ENCODE data around the gene SMC6. TPM values are rescaled to one million over a fixed set of nuclear protein-coding genes. Genes with fewer than 3 reads are reported as not detected.

The SMC6 gene
- polyA plus RNA-seq, 1 of the 3 experiments (the other 2 are of a cell fraction) = 6.5 TPM

DNA sequence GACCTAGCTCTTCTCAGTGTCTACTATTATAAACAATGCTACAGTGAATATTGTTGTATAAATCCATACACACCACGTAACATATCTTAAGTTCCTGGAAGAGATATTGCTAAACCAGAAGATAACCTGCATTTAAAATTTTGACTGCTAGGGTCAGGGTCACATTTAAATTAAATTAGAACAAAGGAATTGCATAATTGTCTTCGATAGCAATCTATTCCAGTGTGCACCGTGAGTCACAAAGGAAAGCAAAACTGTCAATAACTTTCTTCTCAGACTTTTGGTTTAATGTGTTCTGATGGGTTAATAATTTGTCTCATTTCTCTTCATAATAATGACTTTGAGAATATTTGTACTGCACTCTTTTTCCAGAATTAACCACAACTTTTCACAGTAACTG lies 4.5 kb upstream of the SMC6 start:
- 66% methylated on average over 3 of the region's 3 CpGs for WGBS (ENCODE audit: low lambda C conversion rate)
- no peak for TF ChIP-seq SMC3 (IDR thresholded peaks at IDR 0.05; ENCODE audit: low read depth, low read length)
- H3K27ac ChIP-seq (ENCODE audit: low read depth in 2 of 2, low read length in 1 of 2) = peak overlapping the region in 1 of 2 experiments; percentile 21; a peak in 1 of 4 replicates
- ChIA-PET POLR2A (no interaction called here), CTCF (interaction anchor here (0.9 to 1.4 kb wide), 4 partner anchors 17 to 87 kb away, joined by 3 to 5 read pairs (median 4); no protein-coding TSS in a partner anchor)
- H3K9me3 ChIP-seq = no peaks in the 10 kb centered on the region
- H3F3A ChIP-seq (replicated peaks; ENCODE audit: insufficient read depth) = peaks cover 8% of the 10 kb centered on the region
- H3K79me2 ChIP-seq (ENCODE audit: insufficient read depth) = peaks cover 82% of the 10 kb centered on the region
- H3K9me2 ChIP-seq = no peaks in the 10 kb centered on the region
- no peak for DNase-seq
- peak overlapping the region; percentile 37; the same call in 1 of the 2 replicates for H2AFZ ChIP-seq (ENCODE audit: low read depth)
- H3K27me3 ChIP-seq (ENCODE audit: insufficient read depth) = no peaks in the 10 kb centered on the region
- peaks cover 19 to 22% of the 10 kb centered on the region in 2 experiments for H3K36me3 ChIP-seq (replicated peaks in 1 of 2; ENCODE audit: control insufficient read depth in 1 of 2, insufficient read depth in 2 of 2, low read length in 1 of 2)
- H3K4me2 ChIP-seq = peak overlapping the region; percentile 55
- no peak overlapping the region for H3K9ac ChIP-seq
- H4K20me1 ChIP-seq (ENCODE audit: insufficient read depth) = no peaks in the 10 kb centered on the region
- no peak overlapping the region; a peak in 2 of 4 replicates for H3K4me3 ChIP-seq (ENCODE audit: low read depth in 2 of 2, low read length in 1 of 2)
- peaks cover 25 to 32% of the 10 kb centered on the region in 2 experiments for H3K4me1 ChIP-seq (ENCODE audit: control insufficient read depth in 1 of 2, insufficient read depth in 2 of 2, low read depth in 1 of 2, low read length in 1 of 2)

DNA sequence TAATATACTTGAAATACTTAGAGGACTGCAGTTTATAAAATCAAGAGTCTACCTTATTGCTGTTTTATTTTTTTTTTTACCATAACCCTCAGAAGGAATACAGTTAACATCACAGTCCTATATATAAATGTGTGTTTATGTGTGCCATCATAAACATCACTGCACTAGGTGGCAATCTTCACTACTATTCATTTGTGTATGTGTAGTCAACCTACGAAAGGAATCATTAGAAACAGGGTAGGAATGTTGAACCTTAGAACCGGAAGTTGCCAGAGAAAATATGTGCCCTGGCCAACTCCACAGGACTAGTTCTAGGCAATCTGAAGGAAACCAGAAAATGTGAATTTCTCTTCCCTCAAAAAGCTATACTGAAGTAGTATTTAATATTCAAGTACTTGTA lies 3.7 kb upstream of the SMC6 start:
- H3K9me2 ChIP-seq = no peaks in the 10 kb centered on the region
- H3K4me1 ChIP-seq (ENCODE audit: control insufficient read depth in 1 of 2, insufficient read depth in 2 of 2, low read depth in 1 of 2, low read length in 1 of 2) = peaks cover 25 to 35% of the 10 kb centered on the region in 2 experiments
- H3K79me2 ChIP-seq (ENCODE audit: insufficient read depth) = peaks cover 87% of the 10 kb centered on the region
- H3K9ac ChIP-seq = peak overlapping the region; percentile 10; the same call in 1 of the 2 replicates
- H3K4me3 ChIP-seq (ENCODE audit: low read depth in 2 of 2, low read length in 1 of 2) = peak overlapping the region in 1 of 2 experiments; percentile 0; a peak in 2 of 4 replicates
- POLR2A ChIA-PET = no interaction called here
- peaks cover 8% of the 10 kb centered on the region for H3F3A ChIP-seq (replicated peaks; ENCODE audit: insufficient read depth)
- no peaks in the 10 kb centered on the region for H4K20me1 ChIP-seq (ENCODE audit: insufficient read depth)
- no peak overlapping the region; the same call in 1 of the 2 replicates for H2AFZ ChIP-seq (ENCODE audit: low read depth)
- H3K27me3 ChIP-seq (ENCODE audit: insufficient read depth) = no peaks in the 10 kb centered on the region
- H3K36me3 ChIP-seq (replicated peaks in 1 of 2; ENCODE audit: control insufficient read depth in 1 of 2, insufficient read depth in 2 of 2, low read length in 1 of 2) = peaks cover 11 to 14% of the 10 kb centered on the region in 2 experiments
- peak overlapping the region; percentile 55 for H3K4me2 ChIP-seq
- TF ChIP-seq SIN3A (IDR thresholded peaks at IDR 0.05; ENCODE audit: borderline replicate concordance, low read depth, low read length) (no peak), RXRA (IDR thresholded peaks at IDR 0.05; ENCODE audit: borderline replicate concordance, low read depth) (no peak), GABPA (IDR thresholded peaks at IDR 0.05; ENCODE audit: low read depth) (0 out of 2 replicates have a peak, but pooled peaks have one; percentile 13), RAD21 (IDR thresholded peaks at IDR 0.05; ENCODE audit: low read length) (peak; percentile 36; the same call in 1 of the 2 replicates)
- peak overlapping the region; percentile 21 to 39 for H3K27ac ChIP-seq (ENCODE audit: low read depth in 2 of 2, low read length in 1 of 2)
- CTCF ChIA-PET = interaction anchor here (0.8 to 4.2 kb wide), 9 partner anchors 10 to 111 kb away, joined by 3 to 23 read pairs (median 4); no protein-coding TSS in a partner anchor
- no peak for DNase-seq
- WGBS (ENCODE audit: low lambda C conversion rate) = 50% methylated on average over 2 of the region's 2 CpGs
- no peaks in the 10 kb centered on the region for H3K9me3 ChIP-seq

DNA sequence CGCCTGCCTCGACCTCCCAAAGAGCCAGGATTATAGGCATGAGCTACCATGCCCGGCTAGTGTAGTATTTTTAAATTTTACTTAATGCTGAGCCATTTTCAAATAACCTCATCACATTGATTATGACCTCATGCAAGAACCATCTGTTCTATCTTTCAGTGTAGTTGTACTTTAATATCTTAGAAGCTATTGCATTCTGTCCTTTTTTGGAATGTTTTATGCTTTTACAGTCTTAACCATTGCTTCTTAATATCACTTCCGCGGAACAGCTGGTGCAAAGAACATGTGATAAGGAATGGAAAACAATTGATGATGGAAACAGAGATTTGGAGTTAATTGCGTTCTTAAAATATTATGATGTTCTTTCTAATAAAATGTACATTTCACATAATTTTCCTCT lies 3.1 kb upstream of the SMC6 start:
- Histone ChIP-seq H3K4me3 (ENCODE audit: low read depth in 2 of 2, low read length in 1 of 2) (0 out of 4 replicates have a peak overlapping the region, but pooled peaks of 1 of the 2 experiments have one; percentile 0), H3K9ac (peak overlapping the region; percentile 10; the same call in 1 of the 2 replicates), H3K4me1 (ENCODE audit: control insufficient read depth in 1 of 2, insufficient read depth in 2 of 2, low read depth in 1 of 2, low read length in 1 of 2) (peaks cover 25 to 40% of the 10 kb centered on the region in 2 experiments), H3K79me2 (ENCODE audit: insufficient read depth) (peaks cover 91% of the 10 kb centered on the region), H3K27me3 (ENCODE audit: insufficient read depth) (no peaks in the 10 kb centered on the region), H3F3A (replicated peaks; ENCODE audit: insufficient read depth) (peaks cover 8% of the 10 kb centered on the region), H4K20me1 (ENCODE audit: insufficient read depth) (no peaks in the 10 kb centered on the region), H2AFZ (ENCODE audit: low read depth) (peak overlapping the region; percentile 14; the same call in 1 of the 2 replicates), H3K9me3 (no peaks in the 10 kb centered on the region), H3K9me2 (no peaks in the 10 kb centered on the region), H3K36me3 (replicated peaks in 1 of 2; ENCODE audit: control insufficient read depth in 1 of 2, insufficient read depth in 2 of 2, low read length in 1 of 2) (peaks cover 8 to 12% of the 10 kb centered on the region in 2 experiments), H3K27ac (ENCODE audit: low read depth in 2 of 2, low read length in 1 of 2) (peak overlapping the region in 1 of 2 experiments; percentile 21; a peak in 3 of 4 replicates), H3K4me2 (peak overlapping the region; percentile 55)
- 87% methylated on average over 6 of the region's 6 CpGs for WGBS (ENCODE audit: low lambda C conversion rate)
- DNase-seq = no peak
- no peak for TF ChIP-seq ELF1 (IDR thresholded peaks at IDR 0.05)
- no peak for TF ChIP-seq RAD21 (IDR thresholded peaks at IDR 0.05; ENCODE audit: low read length)
- TF ChIP-seq POLR2AphosphoS5 (IDR thresholded peaks at IDR 0.05; ENCODE audit: low read depth, low read length) = no peak
- no peak for TF ChIP-seq EP300 (IDR thresholded peaks at IDR 0.05; ENCODE audit: borderline replicate concordance in 1 of 2, low read depth in 1 of 2, low read length in 1 of 2)
- TF ChIP-seq NFIC (IDR thresholded peaks at IDR 0.05; ENCODE audit: borderline replicate concordance) = no peak
- no peak for TF ChIP-seq RFX5 (IDR thresholded peaks at IDR 0.05; ENCODE audit: low read length)
- TF ChIP-seq CHD2 (IDR thresholded peaks at IDR 0.05; ENCODE audit: low read length, partially characterized antibody) = no peak
- no peak for TF ChIP-seq RXRA (IDR thresholded peaks at IDR 0.05; ENCODE audit: borderline replicate concordance, low read depth)
- no peak for TF ChIP-seq GATA2 (CRISPR knock-in tag; IDR thresholded peaks at IDR 0.05)
- TF ChIP-seq, protein P1, sequence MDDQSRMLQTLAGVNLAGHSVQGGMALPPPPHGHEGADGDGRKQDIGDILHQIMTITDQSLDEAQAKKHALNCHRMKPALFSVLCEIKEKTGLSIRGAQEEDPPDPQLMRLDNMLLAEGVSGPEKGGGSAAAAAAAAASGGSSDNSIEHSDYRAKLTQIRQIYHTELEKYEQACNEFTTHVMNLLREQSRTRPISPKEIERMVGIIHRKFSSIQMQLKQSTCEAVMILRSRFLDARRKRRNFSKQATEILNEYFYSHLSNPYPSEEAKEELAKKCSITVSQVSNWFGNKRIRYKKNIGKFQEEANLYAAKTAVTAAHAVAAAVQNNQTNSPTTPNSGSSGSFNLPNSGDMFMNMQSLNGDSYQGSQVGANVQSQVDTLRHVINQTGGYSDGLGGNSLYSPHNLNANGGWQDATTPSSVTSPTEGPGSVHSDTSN (IDR thresholded peaks at IDR 0.05) = no peak
- TF ChIP-seq GABPA (IDR thresholded peaks at IDR 0.05; ENCODE audit: low read depth) = no peak
- TF ChIP-seq TCF12 (IDR thresholded peaks at IDR 0.05) = no peak
- TF ChIP-seq FOXJ3 (CRISPR knock-in tag; IDR thresholded peaks at IDR 0.05) = no peak
- TF ChIP-seq, protein P2, sequence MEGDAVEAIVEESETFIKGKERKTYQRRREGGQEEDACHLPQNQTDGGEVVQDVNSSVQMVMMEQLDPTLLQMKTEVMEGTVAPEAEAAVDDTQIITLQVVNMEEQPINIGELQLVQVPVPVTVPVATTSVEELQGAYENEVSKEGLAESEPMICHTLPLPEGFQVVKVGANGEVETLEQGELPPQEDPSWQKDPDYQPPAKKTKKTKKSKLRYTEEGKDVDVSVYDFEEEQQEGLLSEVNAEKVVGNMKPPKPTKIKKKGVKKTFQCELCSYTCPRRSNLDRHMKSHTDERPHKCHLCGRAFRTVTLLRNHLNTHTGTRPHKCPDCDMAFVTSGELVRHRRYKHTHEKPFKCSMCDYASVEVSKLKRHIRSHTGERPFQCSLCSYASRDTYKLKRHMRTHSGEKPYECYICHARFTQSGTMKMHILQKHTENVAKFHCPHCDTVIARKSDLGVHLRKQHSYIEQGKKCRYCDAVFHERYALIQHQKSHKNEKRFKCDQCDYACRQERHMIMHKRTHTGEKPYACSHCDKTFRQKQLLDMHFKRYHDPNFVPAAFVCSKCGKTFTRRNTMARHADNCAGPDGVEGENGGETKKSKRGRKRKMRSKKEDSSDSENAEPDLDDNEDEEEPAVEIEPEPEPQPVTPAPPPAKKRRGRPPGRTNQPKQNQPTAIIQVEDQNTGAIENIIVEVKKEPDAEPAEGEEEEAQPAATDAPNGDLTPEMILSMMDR (IDR thresholded peaks at IDR 0.05) = no peak
- TF ChIP-seq USF1 (IDR thresholded peaks at IDR 0.05; ENCODE audit: borderline replicate concordance, low read depth) = no peak
- TF ChIP-seq JUND (IDR thresholded peaks at IDR 0.05) = no peak
- no peak for TF ChIP-seq TEAD4 (IDR thresholded peaks at IDR 0.05; ENCODE audit: borderline replicate concordance, insufficient read depth)
- ChIA-PET POLR2A (no interaction called here), CTCF (interaction anchor here (0.8 to 4.2 kb wide), 6 partner anchors 10 to 110 kb away, joined by 3 to 23 read pairs (median 4); no protein-coding TSS in a partner anchor)
